ENCODE data around the gene ANAPC1.

DNA sequence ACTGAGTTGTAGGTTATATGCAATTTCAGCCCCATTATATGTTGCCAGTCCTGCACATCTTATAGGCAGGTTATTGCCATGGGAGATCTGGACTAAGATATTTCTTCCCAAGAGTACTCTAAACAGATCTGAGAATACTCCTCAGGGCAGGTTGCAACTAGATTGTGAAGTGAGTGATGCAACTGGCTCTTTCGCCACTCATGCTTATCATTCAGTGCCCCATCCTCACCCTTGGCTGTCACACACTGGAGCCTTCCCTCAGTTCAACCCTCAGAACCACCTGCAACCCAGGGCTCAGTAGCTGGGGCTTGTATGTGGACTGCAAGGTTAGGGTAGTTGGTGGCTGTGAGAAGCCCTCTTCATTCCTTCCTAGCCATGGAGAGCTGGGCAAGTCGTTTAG, 28.6 kb upstream of the ANAPC1 start:
- TF ChIP-seq POLR2AphosphoS5 (IDR thresholded peaks at IDR 0.05): no peak
- TF ChIP-seq, protein P1, sequence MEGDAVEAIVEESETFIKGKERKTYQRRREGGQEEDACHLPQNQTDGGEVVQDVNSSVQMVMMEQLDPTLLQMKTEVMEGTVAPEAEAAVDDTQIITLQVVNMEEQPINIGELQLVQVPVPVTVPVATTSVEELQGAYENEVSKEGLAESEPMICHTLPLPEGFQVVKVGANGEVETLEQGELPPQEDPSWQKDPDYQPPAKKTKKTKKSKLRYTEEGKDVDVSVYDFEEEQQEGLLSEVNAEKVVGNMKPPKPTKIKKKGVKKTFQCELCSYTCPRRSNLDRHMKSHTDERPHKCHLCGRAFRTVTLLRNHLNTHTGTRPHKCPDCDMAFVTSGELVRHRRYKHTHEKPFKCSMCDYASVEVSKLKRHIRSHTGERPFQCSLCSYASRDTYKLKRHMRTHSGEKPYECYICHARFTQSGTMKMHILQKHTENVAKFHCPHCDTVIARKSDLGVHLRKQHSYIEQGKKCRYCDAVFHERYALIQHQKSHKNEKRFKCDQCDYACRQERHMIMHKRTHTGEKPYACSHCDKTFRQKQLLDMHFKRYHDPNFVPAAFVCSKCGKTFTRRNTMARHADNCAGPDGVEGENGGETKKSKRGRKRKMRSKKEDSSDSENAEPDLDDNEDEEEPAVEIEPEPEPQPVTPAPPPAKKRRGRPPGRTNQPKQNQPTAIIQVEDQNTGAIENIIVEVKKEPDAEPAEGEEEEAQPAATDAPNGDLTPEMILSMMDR (IDR thresholded peaks at IDR 0.05): no peak

Data from gastroesophageal sphincter (tissue), 3 donors.